Measurements from ENCODE around the gene RELN. TPM values are rescaled to one million over a fixed set of nuclear protein-coding genes. Genes with fewer than 3 reads are reported as not detected.

RELN gene
- total and polyA plus RNA-seq, 9 of the 15 experiments (the other 6 are each of a cell fraction or from before 2014, with no cell fraction given): 12.9 to 43.2 (median 18.1) TPM

DNA sequence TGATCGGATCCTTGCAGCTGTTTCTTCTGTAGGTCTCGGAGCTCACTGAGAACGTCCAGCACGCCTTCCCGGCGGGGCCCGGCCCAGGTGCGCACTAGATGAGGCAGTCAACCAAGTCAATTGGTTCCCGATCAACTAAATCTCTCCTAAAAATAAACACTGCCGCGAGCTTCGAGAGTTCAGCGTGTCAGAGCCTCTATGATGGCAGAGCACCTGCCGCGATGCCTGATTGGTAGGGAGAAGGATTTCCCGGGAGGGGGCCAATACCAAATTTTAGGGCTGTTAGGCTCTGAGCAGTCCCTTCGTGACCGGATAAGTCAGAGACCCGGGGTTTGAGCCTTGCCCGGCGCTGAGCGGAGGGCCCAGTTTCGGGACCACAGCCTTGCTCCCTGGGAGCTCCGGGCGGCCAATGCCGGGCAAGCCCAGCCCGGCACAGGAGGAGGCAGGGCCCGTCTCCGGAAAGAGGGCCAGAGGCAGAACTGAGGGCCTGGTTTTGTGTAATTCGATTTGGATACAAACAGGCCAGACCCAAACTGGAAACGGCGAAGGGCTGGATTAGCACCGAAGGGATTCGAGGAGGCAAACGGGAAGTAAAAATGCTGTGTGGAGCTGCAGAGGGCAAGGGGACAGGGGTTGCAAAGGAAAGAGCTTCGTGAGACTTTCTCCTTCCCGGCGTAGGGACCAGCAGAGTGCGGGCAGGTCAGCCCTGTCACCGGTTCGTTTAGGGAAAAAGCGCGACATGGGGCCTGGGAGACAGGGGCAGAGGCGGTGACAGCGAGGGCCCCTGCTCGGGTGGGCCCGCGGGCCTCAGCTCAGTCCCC is 544.0 kb downstream of the RELN start:
- BruUV-seq (replicated peaks): no TSS peak
- Histone ChIP-seq H3K4me1 (replicated peaks in 1 of 2; ENCODE audit: control insufficient read depth in 2 of 2, insufficient read depth in 2 of 2, low read length in 2 of 2) (peaks cover 9 to 14% of the 10 kb centered on the region in 2 experiments; a peak in 4 of 5 replicates), H3K4me2 (ENCODE audit: insufficient read depth, low read length) (peak overlapping the region; percentile 67), H4K20me1 (replicated peaks; ENCODE audit: control insufficient read depth, insufficient read depth, low read length) (no peaks in the 10 kb centered on the region), H3K79me2 (ENCODE audit: control insufficient read depth, insufficient read depth, low read length) (no peaks in the 10 kb centered on the region), H3K4me3 (peak overlapping the region; percentile 32), H2AFZ (ENCODE audit: low read depth, low read length) (peak overlapping the region; percentile 51), H3K9ac (ENCODE audit: insufficient read depth in 1 of 2, low read depth in 2 of 2, low read length in 2 of 2) (peak overlapping the region in 1 of 2 experiments; percentile 88; a peak in 2 of 4 replicates), H3K9me1 (ENCODE audit: control insufficient read depth, insufficient read depth, low read length) (no peaks in the 10 kb centered on the region), H3K9me3 (replicated peaks; ENCODE audit: control insufficient read depth, insufficient read depth, low read depth, low read length) (no peaks in the 10 kb centered on the region), H3K27ac (ENCODE audit: extremely low read depth, low read depth, low read length) (no peak overlapping the region), H3K36me3 (ENCODE audit: control insufficient read depth, insufficient read depth, low read length) (no peaks in the 10 kb centered on the region), H3K27me3 (ENCODE audit: control insufficient read depth in 2 of 2, insufficient read depth in 2 of 2, low read length in 2 of 2) (peaks cover 38 to 43% of the 10 kb centered on the region in 2 experiments)
- POLR2A ChIA-PET: interaction anchor here (0.5 to 1.0 kb wide), 2 partner anchors 10 to 27 kb away, joined by 3 read pairs; no protein-coding TSS in a partner anchor
- TF ChIP-seq EZH2 (IDR thresholded peaks at IDR 0.05; ENCODE audit: borderline replicate concordance, low read depth, low read length) (0 out of 2 replicates have a peak, but pooled peaks have one; percentile 43), HNRNPH1 (optimal IDR thresholded peaks at IDR 0.05; ENCODE audit: low read depth, low read length) (no peak), HDGF (IDR thresholded peaks at IDR 0.05) (no peak), ZNF707 (CRISPR knock-in tag; conservative IDR thresholded peaks at IDR 0.05) (no peak), CBX2 (IDR thresholded peaks at IDR 0.05; ENCODE audit: insufficient read depth, low read length, poor library complexity, severe bottlenecking) (peak; percentile 50), RBM39 (optimal IDR thresholded peaks at IDR 0.05; ENCODE audit: low read depth, low read length) (no peak), ETV5 (CRISPR knock-in tag; IDR thresholded peaks at IDR 0.05; ENCODE audit: low read depth) (no peak), XRCC4 (IDR thresholded peaks at IDR 0.05; ENCODE audit: extremely low read depth, insufficient read depth, insufficient read length) (no peak), SMARCA4 (IDR thresholded peaks at IDR 0.05) (no peak)
- 24% methylated on average over 46 of the region's 48 CpGs for WGBS (ENCODE audit: insufficient coverage, low coverage, missing lambda C conversion rate)
- intact Hi-C loops (cut with micrococcal nuclease): loop anchor here (2.0 to 5.0 kb wide), 3 partner anchors 79 to 307 kb away; no protein-coding TSS in a partner anchor
- peak; percentile 29 for ATAC-seq
- FAIRE-seq: no peak
- peak in 1 of 4 experiments; percentile 15 for DNase-seq (ENCODE audit: extremely low read depth in 1 of 4, low spot score in 3 of 4)
- in situ Hi-C loops (cut with MboI): no loop called here
- CTCF ChIA-PET (ENCODE audit: low intra/inter-chr PET ratio): no interaction called here
